ENCODE data around the gene GDF10.

DNA sequence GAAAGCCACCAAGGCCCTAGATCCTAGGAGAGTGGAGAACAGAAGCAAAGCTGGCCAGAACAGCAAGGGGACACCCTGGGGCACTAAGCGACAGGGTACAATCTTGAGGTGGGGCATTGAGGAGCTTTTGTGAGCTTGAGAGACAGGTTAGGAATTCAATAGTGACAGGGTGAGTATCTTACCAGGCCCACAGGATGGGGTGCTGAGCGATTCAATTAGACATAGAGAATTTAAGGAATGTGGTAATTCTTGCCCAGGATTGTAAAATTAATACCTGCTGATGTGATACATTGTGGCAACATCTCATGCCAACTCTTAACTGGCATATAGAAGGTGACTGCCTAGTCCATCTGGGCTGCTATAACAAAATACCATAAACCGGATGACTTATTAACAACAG, 62.2 kb downstream of the GDF10 start:
- TF ChIP-seq, protein P1, sequence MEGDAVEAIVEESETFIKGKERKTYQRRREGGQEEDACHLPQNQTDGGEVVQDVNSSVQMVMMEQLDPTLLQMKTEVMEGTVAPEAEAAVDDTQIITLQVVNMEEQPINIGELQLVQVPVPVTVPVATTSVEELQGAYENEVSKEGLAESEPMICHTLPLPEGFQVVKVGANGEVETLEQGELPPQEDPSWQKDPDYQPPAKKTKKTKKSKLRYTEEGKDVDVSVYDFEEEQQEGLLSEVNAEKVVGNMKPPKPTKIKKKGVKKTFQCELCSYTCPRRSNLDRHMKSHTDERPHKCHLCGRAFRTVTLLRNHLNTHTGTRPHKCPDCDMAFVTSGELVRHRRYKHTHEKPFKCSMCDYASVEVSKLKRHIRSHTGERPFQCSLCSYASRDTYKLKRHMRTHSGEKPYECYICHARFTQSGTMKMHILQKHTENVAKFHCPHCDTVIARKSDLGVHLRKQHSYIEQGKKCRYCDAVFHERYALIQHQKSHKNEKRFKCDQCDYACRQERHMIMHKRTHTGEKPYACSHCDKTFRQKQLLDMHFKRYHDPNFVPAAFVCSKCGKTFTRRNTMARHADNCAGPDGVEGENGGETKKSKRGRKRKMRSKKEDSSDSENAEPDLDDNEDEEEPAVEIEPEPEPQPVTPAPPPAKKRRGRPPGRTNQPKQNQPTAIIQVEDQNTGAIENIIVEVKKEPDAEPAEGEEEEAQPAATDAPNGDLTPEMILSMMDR (IDR thresholded peaks at IDR 0.05), result no peak
- TF ChIP-seq POLR2AphosphoS5 (IDR thresholded peaks at IDR 0.05) (no peak), POLR2A (IDR thresholded peaks at IDR 0.05) (no peak), EP300 (IDR thresholded peaks at IDR 0.05) (no peak)
